ENCODE data around the gene PPID. TPM values are rescaled to one million over a fixed set of nuclear protein-coding genes. Genes with fewer than 3 reads are reported as not detected.
"Not testable (repeated sequence)": the region's sequence is repeated elsewhere in the genome, so short reads cannot be mapped to it uniquely, and the experiment has no call there.

Gene PPID
- total and polyA plus RNA-seq, 2 of the 13 experiments (the other 11 are each of a cell fraction or from before 2014, with no cell fraction given): 15.4 to 63.4 TPM

DNA sequence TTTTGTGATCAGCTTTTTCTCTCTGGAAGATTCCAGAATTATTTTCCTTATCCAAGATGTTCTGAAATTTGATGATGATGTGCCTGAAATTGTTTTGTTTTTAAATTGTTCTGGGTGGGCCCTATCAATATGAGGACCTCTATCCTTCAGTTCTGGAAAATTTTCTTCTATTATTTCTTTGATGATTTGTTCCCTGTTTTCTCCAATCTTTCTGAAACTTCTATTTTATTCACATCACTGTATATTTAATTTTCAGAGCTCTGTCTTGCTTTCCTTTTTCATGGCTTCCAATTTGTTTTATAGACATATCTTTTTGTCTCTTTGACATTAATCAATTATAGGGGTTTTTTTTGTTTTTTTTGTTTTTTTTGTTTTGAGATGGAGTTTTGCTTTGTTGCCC, 33.4 kb upstream of the PPID start (continued):
- TF ChIP-seq POLR2AphosphoS5 (IDR thresholded peaks at IDR 0.05; ENCODE audit: low read depth, low read length): no peak
- TF ChIP-seq DNMT1 (CRISPR knock-in tag; IDR thresholded peaks at IDR 0.05): no peak

DNA sequence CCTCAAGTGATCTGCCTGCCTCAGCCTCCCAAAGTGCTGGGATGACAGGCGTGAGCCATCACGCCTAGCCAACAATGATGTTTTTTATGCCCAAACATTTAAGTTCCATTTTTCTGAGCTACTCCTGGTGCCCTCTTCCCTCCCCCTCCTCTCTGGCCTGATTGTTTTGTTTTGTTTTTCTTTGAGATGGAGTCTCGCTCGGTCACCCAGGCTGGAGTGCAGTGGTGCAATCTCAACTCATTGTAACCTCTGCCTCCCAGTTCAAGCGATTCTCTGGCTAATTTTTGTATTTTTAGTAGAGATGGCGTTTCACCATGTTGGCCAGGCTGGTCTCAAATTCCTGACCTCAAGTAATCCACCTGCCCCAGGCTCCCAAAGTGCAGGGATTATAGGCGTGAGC, 32.6 kb upstream of the PPID start:
- H3K79me2 ChIP-seq (ENCODE audit: insufficient read depth, low read length); H3K4me3 ChIP-seq (replicated peaks in 1 of 3; ENCODE audit: insufficient read depth in 1 of 3, low read depth in 2 of 3, low read length in 3 of 3); H4K20me1 ChIP-seq (ENCODE audit: insufficient read depth, low read length); ATAC-seq; H2AFZ ChIP-seq (ENCODE audit: low read length); H3K9ac ChIP-seq (ENCODE audit: insufficient read depth, low read depth, low read length); CTCF ChIA-PET (ENCODE audit: low intra/inter-chr PET ratio, low total read pairs); H3K27ac ChIP-seq (ENCODE audit: extremely low read length, insufficient read depth, low read length); BruUV-seq (replicated peaks); FAIRE-seq; H3K27me3 ChIP-seq (ENCODE audit: control insufficient read depth in 1 of 2, insufficient read depth in 2 of 2, low read length in 2 of 2); H3K36me3 ChIP-seq (replicated peaks in 1 of 2; ENCODE audit: control insufficient read depth in 1 of 2, insufficient read depth in 2 of 2, low read length in 2 of 2); in situ Hi-C loops (cut with HindIII; ENCODE audit: extremely low pct_ligation_motif_present, low pct_unique_long_range_greater_than_20kb); H3K9me3 ChIP-seq (ENCODE audit: low read length); DNase-seq (ENCODE audit: low spot score); intact Hi-C loops (cut with micrococcal nuclease; ENCODE audit: unreplicated experiment): not testable (repeated sequence)
- Histone ChIP-seq H3K4me1 (ENCODE audit: insufficient read depth, low read length) (peaks cover 27% of the 10 kb centered on the region), H3K4me2 (ENCODE audit: low read depth, low read length) (0 out of 2 replicates have a peak overlapping the region, but pooled peaks have one; percentile 29)
- POLR2A ChIA-PET: interaction anchor here (0.7 kb wide), 1 partner anchor 71 kb away, joined by 3 read pairs; no protein-coding TSS in a partner anchor
- 0 out of 2 replicates have a peak, but pooled peaks have one; percentile 53 for TF ChIP-seq ZNF441 (CRISPR knock-in tag; IDR thresholded peaks at IDR 0.05; ENCODE audit: borderline replicate concordance)
- 21% methylated on average over 7 of the region's 7 CpGs for WGBS (ENCODE audit: low lambda C conversion rate)

DNA sequence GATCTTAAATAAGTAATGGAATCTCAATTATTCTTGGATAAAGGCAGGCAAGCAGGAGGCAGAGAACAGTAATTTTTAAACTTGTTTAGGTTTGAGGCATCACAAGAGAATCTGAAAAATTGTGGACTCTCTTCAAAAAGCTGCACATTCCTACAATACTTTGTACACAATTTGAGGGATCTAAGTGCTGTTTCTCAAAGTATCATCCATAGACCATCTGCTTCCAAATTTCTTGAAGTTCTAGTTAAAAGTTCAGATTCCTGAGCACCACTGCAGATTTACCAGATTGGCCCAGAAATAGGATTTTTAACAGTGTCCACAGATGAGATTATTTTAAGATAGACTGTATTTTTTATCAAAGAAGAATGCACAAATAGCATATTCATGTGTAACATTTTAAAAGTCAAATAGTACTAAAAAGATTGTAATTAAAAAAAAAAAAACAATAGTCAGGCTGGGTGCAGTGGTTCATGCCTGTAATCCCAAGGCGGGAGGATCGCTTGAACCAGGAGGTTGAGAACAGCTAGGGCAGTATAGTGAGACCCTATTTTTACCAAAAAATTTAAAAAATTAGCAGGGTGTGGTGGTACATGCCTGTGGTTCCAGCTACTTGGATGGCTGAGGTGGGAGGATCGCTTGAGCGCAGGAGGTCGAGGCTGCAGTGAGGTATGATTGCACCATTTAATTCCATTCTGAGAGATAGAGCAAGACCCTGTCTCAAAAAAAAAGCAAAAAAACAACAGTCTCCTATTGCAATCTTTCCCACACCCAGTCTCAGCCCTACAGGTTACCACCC, 31.4 kb upstream of the PPID start:
- no peak for FAIRE-seq

More for the DNA sequence above, 31.4 kb upstream of the PPID start:
- H3K9me3 ChIP-seq (ENCODE audit: low read length): no peaks in the 10 kb centered on the region
- no peaks in the 10 kb centered on the region for H3K27me3 ChIP-seq (ENCODE audit: control insufficient read depth in 1 of 2, insufficient read depth in 2 of 2, low read length in 2 of 2)
- no peak overlapping the region for H3K9ac ChIP-seq (ENCODE audit: insufficient read depth, low read depth, low read length)
- TF ChIP-seq CAMTA2 (CRISPR knock-in tag; IDR thresholded peaks at IDR 0.05; ENCODE audit: borderline replicate concordance): no peak
- no peak for TF ChIP-seq ZNF121 (CRISPR knock-in tag; IDR thresholded peaks at IDR 0.05)
- no peak for TF ChIP-seq ARNT2 (CRISPR knock-in tag; IDR thresholded peaks at IDR 0.05; ENCODE audit: low read depth)
- no peak for TF ChIP-seq ZFP1 (CRISPR knock-in tag; IDR thresholded peaks at IDR 0.05)
- intact Hi-C loops (cut with micrococcal nuclease; ENCODE audit: unreplicated experiment) (no loop called here), in situ Hi-C loops (cut with HindIII; ENCODE audit: extremely low pct_ligation_motif_present, low pct_unique_long_range_greater_than_20kb) (no loop called here)
- H3K4me1 ChIP-seq (ENCODE audit: insufficient read depth, low read length): peaks cover 27% of the 10 kb centered on the region
- H3K4me3 ChIP-seq (replicated peaks in 1 of 3; ENCODE audit: insufficient read depth in 1 of 3, low read depth in 2 of 3, low read length in 3 of 3): no peak overlapping the region
- no peak for ATAC-seq
- no peaks in the 10 kb centered on the region for H3K79me2 ChIP-seq (ENCODE audit: insufficient read depth, low read length)
- no peaks in the 10 kb centered on the region for H3K36me3 ChIP-seq (replicated peaks in 1 of 2; ENCODE audit: control insufficient read depth in 1 of 2, insufficient read depth in 2 of 2, low read length in 2 of 2)
- CTCF ChIA-PET (ENCODE audit: low intra/inter-chr PET ratio, low total read pairs): no interaction called here
- 87% methylated on average over 5 of the region's 5 CpGs for WGBS (ENCODE audit: low lambda C conversion rate)
- no peak overlapping the region for H3K4me2 ChIP-seq (ENCODE audit: low read depth, low read length)
- no TSS peak for BruUV-seq (replicated peaks)
- no peak overlapping the region for H2AFZ ChIP-seq (ENCODE audit: low read length)
- no peak overlapping the region for H3K27ac ChIP-seq (ENCODE audit: extremely low read length, insufficient read depth, low read length)
- DNase-seq (ENCODE audit: low spot score): no peak
- POLR2A ChIA-PET: no interaction called here
- no peaks in the 10 kb centered on the region for H4K20me1 ChIP-seq (ENCODE audit: insufficient read depth, low read length)

Data from HepG2 (cell line).